ENCODE measurements around the gene KREMEN2. TPM values are rescaled to one million over a fixed set of nuclear protein-coding genes. Genes with fewer than 3 reads are reported as not detected.

The KREMEN2 gene
- total RNA-seq, 4 donors from 2014 or later, result not detected

DNA sequence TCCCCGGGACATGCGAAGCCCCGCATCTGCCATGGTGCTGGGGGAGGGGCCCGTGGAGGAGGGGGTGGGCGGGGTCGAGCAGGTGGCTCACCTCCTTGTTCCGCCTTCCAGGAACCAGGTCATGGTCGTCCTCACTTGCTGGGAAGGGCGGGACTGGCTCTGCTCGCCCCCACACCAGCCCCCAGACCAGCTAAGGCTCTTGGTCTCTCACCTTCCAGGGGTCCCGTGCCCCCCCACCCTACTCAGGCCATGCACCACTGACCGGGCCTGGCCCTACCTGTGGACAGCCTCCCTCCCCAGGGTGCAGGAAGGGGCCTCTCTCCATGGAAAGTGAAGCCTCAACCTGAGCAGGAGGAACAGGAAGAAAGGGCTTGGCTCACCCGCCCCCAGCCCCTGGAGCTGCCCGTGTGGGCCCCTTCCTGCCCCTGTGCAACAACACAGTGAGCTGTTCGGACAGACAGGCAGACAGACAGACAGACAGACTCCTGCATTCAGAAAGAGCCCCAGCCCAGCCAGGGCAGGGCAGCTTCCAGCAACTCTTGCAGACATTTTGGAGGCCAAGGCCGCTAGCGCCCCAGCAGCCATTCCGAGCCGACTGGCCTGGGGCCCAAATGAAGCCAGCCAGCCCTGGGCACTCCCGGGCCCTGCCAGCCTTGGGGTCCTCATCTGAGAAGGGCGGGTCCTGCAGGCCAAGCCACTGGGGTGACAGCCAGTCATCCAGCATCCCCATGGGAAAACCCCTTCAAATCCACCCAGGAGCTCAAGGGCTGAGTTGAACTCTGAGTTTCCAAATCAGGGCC is 8.1 kb upstream of the KREMEN2 start:
- intact Hi-C loops (cut with DNase I; ENCODE audit: low total_unique reads) (no loop called here), in situ Hi-C loops (cut with MboI; ENCODE audit: low sequenced_read_pairs in 4 of 4) (no loop called here)
- DNase-seq, result no peak
- H3K4me1 ChIP-seq, result no peaks in the 10 kb centered on the region
- TF ChIP-seq, protein P1, sequence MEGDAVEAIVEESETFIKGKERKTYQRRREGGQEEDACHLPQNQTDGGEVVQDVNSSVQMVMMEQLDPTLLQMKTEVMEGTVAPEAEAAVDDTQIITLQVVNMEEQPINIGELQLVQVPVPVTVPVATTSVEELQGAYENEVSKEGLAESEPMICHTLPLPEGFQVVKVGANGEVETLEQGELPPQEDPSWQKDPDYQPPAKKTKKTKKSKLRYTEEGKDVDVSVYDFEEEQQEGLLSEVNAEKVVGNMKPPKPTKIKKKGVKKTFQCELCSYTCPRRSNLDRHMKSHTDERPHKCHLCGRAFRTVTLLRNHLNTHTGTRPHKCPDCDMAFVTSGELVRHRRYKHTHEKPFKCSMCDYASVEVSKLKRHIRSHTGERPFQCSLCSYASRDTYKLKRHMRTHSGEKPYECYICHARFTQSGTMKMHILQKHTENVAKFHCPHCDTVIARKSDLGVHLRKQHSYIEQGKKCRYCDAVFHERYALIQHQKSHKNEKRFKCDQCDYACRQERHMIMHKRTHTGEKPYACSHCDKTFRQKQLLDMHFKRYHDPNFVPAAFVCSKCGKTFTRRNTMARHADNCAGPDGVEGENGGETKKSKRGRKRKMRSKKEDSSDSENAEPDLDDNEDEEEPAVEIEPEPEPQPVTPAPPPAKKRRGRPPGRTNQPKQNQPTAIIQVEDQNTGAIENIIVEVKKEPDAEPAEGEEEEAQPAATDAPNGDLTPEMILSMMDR (IDR thresholded peaks at IDR 0.05 in 4 of 5, conservative IDR thresholded peaks at IDR 0.05 in 1 of 5), result no peak
- TF ChIP-seq POLR2A (IDR thresholded peaks at IDR 0.05), result no peak
- H3K9me3 ChIP-seq, result no peaks in the 10 kb centered on the region
- H3K36me3 ChIP-seq, result no peaks in the 10 kb centered on the region
- peaks cover 40 to 49% (median 40%) of the 10 kb centered on the region in 3 donors for H3K27me3 ChIP-seq
- no peak overlapping the region for H3K27ac ChIP-seq
- H3K4me3 ChIP-seq, result no peak overlapping the region
- ATAC-seq, result no peak

DNA sequence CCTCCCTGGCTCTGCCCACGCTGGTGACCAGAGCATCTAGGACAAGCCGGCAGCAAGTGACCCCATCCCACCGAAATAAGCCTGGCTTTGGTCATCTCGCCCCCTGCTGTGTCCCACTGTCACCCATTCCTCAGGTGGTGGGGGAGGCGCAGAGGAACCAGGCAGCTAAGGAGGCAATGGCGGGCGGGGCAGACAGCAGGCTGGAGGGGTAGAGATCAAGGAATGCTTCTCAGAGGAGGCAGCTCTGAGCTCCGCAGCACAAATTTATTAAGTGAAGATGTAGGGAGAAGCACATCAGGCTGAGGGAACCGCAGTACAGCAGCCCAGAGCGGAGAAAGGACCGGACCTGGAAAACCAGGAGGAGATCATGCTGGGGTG is 7.5 kb upstream of the KREMEN2 start:
- no peaks in the 10 kb centered on the region for H3K4me1 ChIP-seq
- no peak overlapping the region for H3K27ac ChIP-seq
- no peak overlapping the region for H3K4me3 ChIP-seq
- peaks cover 40 to 51% (median 46%) of the 10 kb centered on the region in 3 donors for H3K27me3 ChIP-seq
- no peak for DNase-seq
- no peaks in the 10 kb centered on the region for H3K9me3 ChIP-seq
- H3K36me3 ChIP-seq, result no peaks in the 10 kb centered on the region
- in situ Hi-C loops (cut with MboI; ENCODE audit: low sequenced_read_pairs in 4 of 4), result no loop called here
- no peak for TF ChIP-seq POLR2A (IDR thresholded peaks at IDR 0.05)
- TF ChIP-seq, protein P1 (IDR thresholded peaks at IDR 0.05 in 4 of 5, conservative IDR thresholded peaks at IDR 0.05 in 1 of 5), result no peak
- ATAC-seq, result no peak
- intact Hi-C loops (cut with DNase I; ENCODE audit: low total_unique reads), result no loop called here

DNA sequence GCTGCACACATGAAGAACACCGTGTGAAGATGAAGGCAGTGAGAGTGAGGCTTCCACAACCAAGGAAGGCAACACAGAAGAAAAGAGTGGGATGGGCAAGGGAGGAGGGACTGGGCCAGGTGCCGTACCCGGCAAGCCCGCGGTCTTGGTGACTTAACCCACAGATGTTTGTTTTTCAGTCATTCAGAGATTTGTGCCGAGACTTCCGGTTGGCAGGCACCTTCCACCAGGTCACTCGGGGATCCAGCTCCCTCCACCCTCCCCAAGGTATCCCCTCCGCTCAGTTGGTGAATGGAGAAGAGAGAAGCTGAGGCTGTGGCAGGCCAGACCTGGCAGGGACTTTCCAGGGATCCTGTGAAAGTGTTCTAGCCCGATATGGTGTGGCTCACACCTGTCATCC is 4.9 kb upstream of the KREMEN2 start:
- in situ Hi-C loops (cut with MboI; ENCODE audit: low sequenced_read_pairs in 4 of 4), result no loop called here
- Histone ChIP-seq H3K27me3 (peaks cover 64 to 73% (median 73%) of the 10 kb centered on the region in 3 donors), H3K9me3 (no peaks in the 10 kb centered on the region), H3K4me1 (peaks cover 4 to 14% of the 10 kb centered on the region in 2 donors), H3K4me3 (no peak overlapping the region), H3K27ac (no peak overlapping the region), H3K36me3 (no peaks in the 10 kb centered on the region)
- TF ChIP-seq, protein P1 (IDR thresholded peaks at IDR 0.05 in 4 of 5, conservative IDR thresholded peaks at IDR 0.05 in 1 of 5), result no peak
- no peak for TF ChIP-seq POLR2A (IDR thresholded peaks at IDR 0.05)
- ATAC-seq (no peak), DNase-seq (no peak)
- intact Hi-C loops (cut with DNase I; ENCODE audit: low total_unique reads), result no loop called here

DNA sequence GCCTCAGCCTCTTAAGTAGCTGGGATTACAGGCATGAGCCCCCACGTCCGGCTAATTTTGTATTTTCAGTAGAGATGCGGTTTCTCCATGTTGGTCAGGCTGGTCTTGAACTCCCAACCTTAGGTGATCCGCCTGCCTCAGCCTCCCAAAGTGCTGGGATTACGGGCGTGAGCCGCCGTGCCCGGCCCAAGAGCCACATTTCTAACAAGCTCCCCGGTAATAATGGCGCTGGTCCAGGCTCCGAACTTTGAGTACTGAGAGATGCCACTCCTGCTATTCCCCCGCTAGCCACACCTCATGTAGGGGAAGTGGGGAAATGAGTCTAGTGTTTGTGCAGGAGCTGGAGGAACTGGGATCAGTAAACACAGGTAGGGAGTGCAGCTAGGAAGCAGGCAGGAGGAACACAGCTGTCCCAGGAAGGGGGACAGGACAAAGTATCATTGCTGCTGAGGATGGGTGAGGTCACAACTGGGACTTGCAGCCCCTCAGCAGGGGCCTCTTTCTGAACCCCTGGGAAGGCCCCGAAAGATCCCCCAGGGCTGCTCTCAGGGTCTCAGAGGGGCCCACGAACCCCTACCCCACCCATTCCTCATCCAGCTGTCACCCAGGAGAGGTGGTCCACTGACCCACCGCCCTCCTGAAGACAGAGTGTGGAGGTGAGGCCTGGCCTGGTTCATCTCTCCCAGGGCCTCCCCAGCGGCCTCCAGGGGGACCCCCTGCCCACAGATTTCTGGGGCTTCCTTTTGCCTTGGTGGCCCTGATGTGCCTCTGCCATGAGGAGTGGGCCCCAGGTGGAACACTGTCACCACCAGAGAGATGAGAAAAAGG is 3.7 kb upstream of the KREMEN2 start:
- H3K4me3 ChIP-seq, result no peak overlapping the region
- H3K36me3 ChIP-seq, result no peaks in the 10 kb centered on the region
- H3K4me1 ChIP-seq, result peaks cover 7 to 24% of the 10 kb centered on the region in 2 donors
- DNase-seq (no peak), ATAC-seq (no peak)
- peaks cover 70 to 78% (median 77%) of the 10 kb centered on the region in 3 donors for H3K27me3 ChIP-seq
- no peaks in the 10 kb centered on the region for H3K9me3 ChIP-seq
- TF ChIP-seq, protein P1 (IDR thresholded peaks at IDR 0.05 in 4 of 5, conservative IDR thresholded peaks at IDR 0.05 in 1 of 5), result no peak
- no peak for TF ChIP-seq POLR2A (IDR thresholded peaks at IDR 0.05)
- in situ Hi-C loops (cut with MboI; ENCODE audit: low sequenced_read_pairs in 4 of 4), result no loop called here
- intact Hi-C loops (cut with DNase I; ENCODE audit: low total_unique reads), result loop anchor here (1.0 kb wide), 1 partner anchor 25 kb away; no protein-coding TSS in a partner anchor
- no peak overlapping the region for H3K27ac ChIP-seq
